Activated T-helper 1 cell treated with anti-CD3 and anti-CD28 coated beads, Interleukin-12 subunit alpha, Interleukin-12 subunit beta, Interleukin-2, Interleukin-4 antibody, amounts not matched to agents 30 ng/mL and 10 ng/mL and 1 ng/mL, durations not matched to agents 14 hours and 24 hours and 36 hours (primary cell): ENCODE data around the gene FST. TPM values are rescaled to one million over a fixed set of nuclear protein-coding genes. Genes with fewer than 3 reads are reported as not detected.

ENCODE experiments used
- DNase-seq: peaks from one replicate; pipeline ENCODE4 v3.0.0; 2021; ENCODE audit warnings: low spot score
- H3K27ac Mint-ChIP-seq: one replicate; pipeline ENCODE4 v1.8.0; 2021; ENCODE audit warnings: mild to moderate bottlenecking, mixed read lengths
- H3K27me3 Mint-ChIP-seq: one replicate; pipeline ENCODE4 v1.8.0; 2022; ENCODE audit warnings: mild to moderate bottlenecking, moderate library complexity, mixed read lengths; ENCODE audit not compliant: insufficient read depth
- H3K36me3 Mint-ChIP-seq: one replicate; pipeline ENCODE4 v1.8.0; 2021; ENCODE audit warnings: low read depth, mixed read lengths
- H3K4me1 Mint-ChIP-seq: one replicate; pipeline ENCODE4 v1.8.0; 2021; ENCODE audit warnings: low read depth, mixed read lengths
- H3K4me3 Mint-ChIP-seq: one replicate; pipeline ENCODE4 v1.8.0; 2021; ENCODE audit warnings: mild to moderate bottlenecking, moderate library complexity, mixed read lengths
- H3K9me3 Mint-ChIP-seq: one replicate; pipeline ENCODE4 v1.8.0; 2021; ENCODE audit warnings: mixed read lengths
- intact Hi-C: fragments of 100-400 bp; cut with micrococcal nuclease; formaldehyde crosslinking; loops from one replicate; pipeline ENCODE4 v1.15.1; 2024
- total RNA-seq: library from RNA; stranded (reverse); gene quantifications from 2 replicates; pipeline ENCODE4 v1.2.3, GENCODE V29; 2022

The FST gene
- total RNA-seq = 0.17 and 0.31 TPM in 2 replicates

GRCh38 chr5:53480416-53481158 lies at the start of gene FST:
TSS of gene FST (plus strand) at chr5:53480629. CDS start at chr5:53480792, 163 bp downstream.
- H3K27ac Mint-ChIP-seq = peak within 1 kb of the TSS; percentile 64
- H3K27me3 Mint-ChIP-seq = peaks cover 63% of the 10 kb centered on the region
- H3K9me3 Mint-ChIP-seq = no peaks in the 10 kb centered on the region
- DNase-seq = no peak
- H3K4me3 Mint-ChIP-seq = peak within 1 kb of the TSS; percentile 89
- H3K36me3 Mint-ChIP-seq = peaks cover 3% of the 10 kb centered on the region
- intact Hi-C loops = loop anchor here (5.0 to 10.0 kb wide), 4 partner anchors 297 to 1744 kb away; partner anchors contain the start of genes ARL15 and MCIDAS
- H3K4me1 Mint-ChIP-seq = peaks cover 44% of the 10 kb centered on the region

GRCh38 chr5:53431665-53432064 lies 48.8 kb upstream of the FST start:
- no peaks in the 10 kb centered on the region for H3K36me3 Mint-ChIP-seq
- H3K27ac Mint-ChIP-seq = no peak overlapping the region
- H3K9me3 Mint-ChIP-seq = no peaks in the 10 kb centered on the region
- H3K27me3 Mint-ChIP-seq = peaks cover 17% of the 10 kb centered on the region
- intact Hi-C loops = no loop called here
- no peaks in the 10 kb centered on the region for H3K4me1 Mint-ChIP-seq
- no peak for DNase-seq
- no peak overlapping the region for H3K4me3 Mint-ChIP-seq

GRCh38 chr5:53433026-53433425 lies 47.4 kb upstream of the FST start:
- Mint-ChIP-seq H3K4me3 (no peak overlapping the region), H3K27ac (no peak overlapping the region), H3K36me3 (no peaks in the 10 kb centered on the region), H3K4me1 (no peaks in the 10 kb centered on the region), H3K9me3 (no peaks in the 10 kb centered on the region), H3K27me3 (peaks cover 19% of the 10 kb centered on the region)
- intact Hi-C loops = no loop called here
- DNase-seq = no peak

- intact Hi-C loops = no loop called here
- Mint-ChIP-seq H3K27ac (no peak overlapping the region), H3K36me3 (no peaks in the 10 kb centered on the region), H3K4me1 (no peaks in the 10 kb centered on the region), H3K27me3 (peaks cover 10% of the 10 kb centered on the region), H3K4me3 (no peak overlapping the region), H3K9me3 (no peaks in the 10 kb centered on the region)
- DNase-seq = no peak
Measured at GRCh38 chr5:53434541-53434940, 45.9 kb upstream of the FST start.

GRCh38 chr5:53436480-53437191 lies 43.8 kb upstream of the FST start:
- peaks cover 8% of the 10 kb centered on the region for H3K27me3 Mint-ChIP-seq
- H3K27ac Mint-ChIP-seq = no peak overlapping the region
- no peaks in the 10 kb centered on the region for H3K36me3 Mint-ChIP-seq
- H3K4me1 Mint-ChIP-seq = no peaks in the 10 kb centered on the region
- intact Hi-C loops = no loop called here
- H3K9me3 Mint-ChIP-seq = no peaks in the 10 kb centered on the region
- no peak overlapping the region for H3K4me3 Mint-ChIP-seq
- DNase-seq = no peak

- intact Hi-C loops = no loop called here
- Mint-ChIP-seq H3K27me3 (peaks cover 5% of the 10 kb centered on the region), H3K4me1 (no peaks in the 10 kb centered on the region), H3K9me3 (no peaks in the 10 kb centered on the region), H3K4me3 (no peak overlapping the region), H3K36me3 (no peaks in the 10 kb centered on the region), H3K27ac (no peak overlapping the region)
- no peak for DNase-seq
Measured at GRCh38 chr5:53438079-53438478, 42.4 kb upstream of the FST start.

- intact Hi-C loops = no loop called here
Measured at GRCh38 chr5:53438486-53439472, 41.6 kb upstream of the FST start.

GRCh38 chr5:53442961-53443360 lies 37.5 kb upstream of the FST start:
- Mint-ChIP-seq H3K4me3 (no peak overlapping the region), H3K27me3 (peaks cover 2% of the 10 kb centered on the region), H3K36me3 (no peaks in the 10 kb centered on the region), H3K27ac (no peak overlapping the region), H3K9me3 (no peaks in the 10 kb centered on the region), H3K4me1 (no peaks in the 10 kb centered on the region)
- no peak for DNase-seq
- intact Hi-C loops = no loop called here

More at GRCh38 chr5:53438486-53439472, 41.6 kb upstream of the FST start:
- no peak for DNase-seq
- Mint-ChIP-seq H3K9me3 (no peaks in the 10 kb centered on the region), H3K27ac (no peak overlapping the region), H3K27me3 (peaks cover 5% of the 10 kb centered on the region), H3K4me3 (no peak overlapping the region), H3K36me3 (no peaks in the 10 kb centered on the region), H3K4me1 (no peaks in the 10 kb centered on the region)

- no peaks in the 10 kb centered on the region for H3K36me3 Mint-ChIP-seq
- H3K9me3 Mint-ChIP-seq = no peaks in the 10 kb centered on the region
- DNase-seq = no peak
- no peak overlapping the region for H3K27ac Mint-ChIP-seq
- peaks cover 6% of the 10 kb centered on the region for H3K27me3 Mint-ChIP-seq
- intact Hi-C loops = no loop called here
- H3K4me3 Mint-ChIP-seq = no peak overlapping the region
- H3K4me1 Mint-ChIP-seq = no peaks in the 10 kb centered on the region
Measured at GRCh38 chr5:53445569-53445968, 34.9 kb upstream of the FST start.

GRCh38 chr5:53446908-53447307 lies 33.5 kb upstream of the FST start:
- H3K4me1 Mint-ChIP-seq = no peaks in the 10 kb centered on the region
- peaks cover 6% of the 10 kb centered on the region for H3K27me3 Mint-ChIP-seq
- H3K36me3 Mint-ChIP-seq = no peaks in the 10 kb centered on the region
- intact Hi-C loops = no loop called here
- H3K9me3 Mint-ChIP-seq = no peaks in the 10 kb centered on the region
- DNase-seq = no peak
- H3K27ac Mint-ChIP-seq = no peak overlapping the region
- no peak overlapping the region for H3K4me3 Mint-ChIP-seq

- no peak overlapping the region for H3K4me3 Mint-ChIP-seq
- no peak overlapping the region for H3K27ac Mint-ChIP-seq
- no peaks in the 10 kb centered on the region for H3K9me3 Mint-ChIP-seq
- DNase-seq = no peak
- H3K36me3 Mint-ChIP-seq = no peaks in the 10 kb centered on the region
- peaks cover 6% of the 10 kb centered on the region for H3K27me3 Mint-ChIP-seq
- H3K4me1 Mint-ChIP-seq = no peaks in the 10 kb centered on the region
- intact Hi-C loops = no loop called here
Measured at GRCh38 chr5:53448851-53449250, 31.6 kb upstream of the FST start.

GRCh38 chr5:53453898-53454718 lies 26.3 kb upstream of the FST start:
- DNase-seq = no peak
- no peak overlapping the region for H3K4me3 Mint-ChIP-seq
- H3K27ac Mint-ChIP-seq = no peak overlapping the region
- H3K36me3 Mint-ChIP-seq = no peaks in the 10 kb centered on the region
- intact Hi-C loops = no loop called here
- no peaks in the 10 kb centered on the region for H3K9me3 Mint-ChIP-seq
- peaks cover 6% of the 10 kb centered on the region for H3K27me3 Mint-ChIP-seq
- no peaks in the 10 kb centered on the region for H3K4me1 Mint-ChIP-seq
